ENCODE results near the gene MSH4.
"Not testable (repeated sequence)": the region's sequence is repeated elsewhere in the genome, so short reads cannot be mapped to it uniquely, and the experiment has no call there.

The MSH4 gene

GRCh38 chr1:75922698-75923097, 126.0 kb downstream of the MSH4 start:
- no peak for TF ChIP-seq CTCF (conservative IDR thresholded peaks at IDR 0.05)
- TF ChIP-seq ZFX (IDR thresholded peaks at IDR 0.05) = no peak
- H3K27ac ChIP-seq = no peak overlapping the region

- no peak for TF ChIP-seq CTCF (conservative IDR thresholded peaks at IDR 0.05)
- TF ChIP-seq ZFX (IDR thresholded peaks at IDR 0.05) = no peak
- H3K27ac ChIP-seq = no peak within 1 kb of the TSS
Measured at GRCh38 chr1:75932304-75932703, 135.6 kb downstream of the MSH4 start, which contains the start of gene ASB17. Gene ASB17 (minus strand): TSS chr1:75932404. CDS start chr1:75932291, 113 bp downstream.

DNA sequence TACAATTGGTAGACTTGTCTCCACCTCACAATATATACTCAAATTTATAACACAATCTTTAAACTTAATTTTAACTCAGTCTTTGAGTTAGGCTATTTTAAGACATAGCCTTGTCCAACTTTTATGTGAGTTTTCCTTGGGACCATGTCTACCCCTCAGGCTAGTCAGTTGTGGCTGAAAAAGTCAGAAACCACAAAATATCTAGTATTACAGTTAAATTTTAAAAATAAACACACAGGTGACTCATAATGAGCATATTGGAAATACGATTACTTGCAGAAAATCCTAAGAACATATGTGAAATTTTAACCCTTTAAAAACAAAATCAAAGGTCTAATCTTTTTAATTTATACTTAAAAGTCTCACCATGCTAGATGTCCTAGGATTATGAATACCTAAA, 140.4 kb downstream of the MSH4 start:
- TF ChIP-seq CTCF (conservative IDR thresholded peaks at IDR 0.05) (no peak), ZFX (IDR thresholded peaks at IDR 0.05) (no peak)
- H3K27ac ChIP-seq = no peak overlapping the region

DNA sequence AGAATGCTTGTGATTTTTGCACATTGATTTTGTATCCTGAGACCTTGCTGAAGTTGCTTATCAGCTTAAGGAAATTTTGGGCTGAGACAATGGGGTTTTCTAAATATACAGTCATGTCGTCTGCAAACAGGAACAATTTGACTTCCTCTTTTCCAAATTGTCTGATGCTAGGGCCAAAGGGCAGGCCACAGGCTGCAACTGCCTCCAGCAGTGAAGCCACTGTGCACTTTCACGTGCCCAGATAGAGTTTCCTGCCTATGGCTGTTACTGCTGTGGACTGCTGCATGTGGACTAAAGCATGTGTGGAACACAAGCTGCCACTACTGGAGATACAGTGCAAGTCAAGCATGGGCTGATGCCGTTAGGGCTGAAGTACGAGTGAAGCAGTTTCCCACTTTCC, 146.4 kb downstream of the MSH4 start:
- H3K27ac ChIP-seq = not testable (repeated sequence)

DNA sequence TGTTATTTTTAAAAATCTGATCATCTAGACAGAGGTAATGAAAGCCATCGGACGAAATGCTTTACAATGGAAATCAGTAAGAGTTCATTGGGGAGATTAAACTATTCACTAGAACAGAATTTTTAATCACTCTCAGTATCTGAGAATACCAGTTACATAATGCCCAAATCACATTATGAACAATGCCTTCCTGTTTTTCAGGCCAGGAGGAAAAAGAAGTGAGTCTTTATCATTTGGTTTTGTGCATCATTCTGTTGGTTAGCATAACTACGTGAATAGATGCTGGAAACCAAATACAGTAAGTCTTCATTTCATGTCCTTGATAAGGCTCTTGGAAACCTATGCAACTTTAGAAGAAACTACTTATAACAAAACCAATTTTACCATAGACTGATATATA, 153.5 kb downstream of the MSH4 start:
- H3K27ac ChIP-seq = no peak overlapping the region
- no peak for TF ChIP-seq CTCF (conservative IDR thresholded peaks at IDR 0.05)
- TF ChIP-seq ZFX (IDR thresholded peaks at IDR 0.05) = no peak

- TF ChIP-seq CTCF (conservative IDR thresholded peaks at IDR 0.05) = no peak
- no peak for TF ChIP-seq ZFX (IDR thresholded peaks at IDR 0.05)
- H3K27ac ChIP-seq = no peak overlapping the region
Measured at GRCh38 chr1:75952016-75952415, 155.3 kb downstream of the MSH4 start.

GRCh38 chr1:75953461-75953860, 156.8 kb downstream of the MSH4 start:
- H3K27ac ChIP-seq = no peak overlapping the region
- no peak for TF ChIP-seq CTCF (conservative IDR thresholded peaks at IDR 0.05)
- no peak for TF ChIP-seq ZFX (IDR thresholded peaks at IDR 0.05)

- H3K27ac ChIP-seq = no peak overlapping the region
- TF ChIP-seq ZFX (IDR thresholded peaks at IDR 0.05) (no peak), CTCF (conservative IDR thresholded peaks at IDR 0.05) (no peak)
Measured at GRCh38 chr1:75954586-75954985, 157.9 kb downstream of the MSH4 start.

Measured in C4-2B (cell line).